Lower lobe of right lung (tissue), 2 donors: ENCODE results near the gene CTTN. TPM values are rescaled to one million over a fixed set of nuclear protein-coding genes. Genes with fewer than 3 reads are reported as not detected.
A peak's percentile ranks its signal among the peaks of the same experiment; 100 is the strongest.

Experiments
- ATAC-seq, 2 donors: fragments of 200-7000 bp; cut with Tn5 transposase; one replicate each; pipeline ENCODE4 v1.9.1; 2020 to 2022; ENCODE audit warnings: mild to moderate bottlenecking in 2 of 2, moderate library complexity in 2 of 2
- DNase-seq: peaks from one replicate; pipeline ENCODE4 v3.0.0-alpha.2; 2020
- H3K27ac ChIP-seq: fragments of 200-600 bp; one replicate; pipeline ENCODE4 v1.8.0; 2022
- H3K27me3 ChIP-seq: fragments of 200-600 bp; one replicate; pipeline ENCODE4 v1.8.0; 2022; ENCODE audit warnings: low read depth
- H3K36me3 ChIP-seq: fragments of 200-600 bp; one replicate; pipeline ENCODE4 v1.8.0; 2022; ENCODE audit warnings: mild to moderate bottlenecking
- H3K4me1 ChIP-seq: fragments of 200-600 bp; one replicate; pipeline ENCODE4 v1.8.0; 2022
- H3K4me3 ChIP-seq: fragments of 200-600 bp; one replicate; pipeline ENCODE4 v1.8.0; 2022; ENCODE audit warnings: mild to moderate bottlenecking
- H3K9me3 ChIP-seq: fragments of 200-600 bp; one replicate; pipeline ENCODE4 v1.8.0; 2022
- CTCF ChIP-seq: fragments of 200-600 bp; IDR thresholded peaks from one replicate; pipeline ENCODE4 v1.8.0; 2022; ENCODE audit warnings: antibody characterized with exemption, mild to moderate bottlenecking
- intact Hi-C: fragments of 100-400 bp; cut with DNase I; formaldehyde crosslinking; loops from one replicate; pipeline ENCODE4 v1.11.0; 2022
- total RNA-seq: library from RNA; stranded (reverse); fragmentation: NEBNext Ultra II Directional; extraction: Animal tissue kit (Norgen Biotek cat#: 25700); gene quantifications from one replicate; pipeline ENCODE4 v1.2.1, GENCODE V29; 2021
- donor health status: DM: no; HTN: yes; CAD: no; lungs with severe emphysema.

The CTTN gene
- total RNA-seq, 1 donor from 2014 or later = 145 TPM

GRCh38 chr11:70353329-70353728 lies 45.0 kb upstream of the CTTN start:
- H3K27me3 ChIP-seq = no peaks in the 10 kb centered on the region
- no peak for ATAC-seq
- no peaks in the 10 kb centered on the region for H3K9me3 ChIP-seq
- intact Hi-C loops = no loop called here
- H3K27ac ChIP-seq = no peak overlapping the region
- H3K4me1 ChIP-seq = peaks cover 4% of the 10 kb centered on the region
- peaks cover 86% of the 10 kb centered on the region for H3K36me3 ChIP-seq
- no peak overlapping the region for H3K4me3 ChIP-seq
- no peak for TF ChIP-seq CTCF
- DNase-seq = no peak

- no peak for DNase-seq
- Histone ChIP-seq H3K27me3 (no peaks in the 10 kb centered on the region), H3K36me3 (peaks cover 86% of the 10 kb centered on the region), H3K27ac (no peak overlapping the region), H3K4me1 (peaks cover 8% of the 10 kb centered on the region), H3K9me3 (no peaks in the 10 kb centered on the region), H3K4me3 (no peak overlapping the region)
- ATAC-seq = no peak
- intact Hi-C loops = no loop called here
- TF ChIP-seq CTCF = no peak
Measured at GRCh38 chr11:70353900-70354568, 44.3 kb upstream of the CTTN start.

- H3K27me3 ChIP-seq = no peaks in the 10 kb centered on the region
- TF ChIP-seq CTCF = no peak
- no peak overlapping the region for H3K4me3 ChIP-seq
- DNase-seq = no peak
- intact Hi-C loops = no loop called here
- H3K9me3 ChIP-seq = no peaks in the 10 kb centered on the region
- peaks cover 86% of the 10 kb centered on the region for H3K36me3 ChIP-seq
- no peak for ATAC-seq
- no peak overlapping the region for H3K27ac ChIP-seq
- peaks cover 8% of the 10 kb centered on the region for H3K4me1 ChIP-seq
Measured at GRCh38 chr11:70354629-70355028, 43.7 kb upstream of the CTTN start.

- Histone ChIP-seq H3K9me3 (no peaks in the 10 kb centered on the region), H3K4me1 (peaks cover 8% of the 10 kb centered on the region), H3K36me3 (peaks cover 99% of the 10 kb centered on the region), H3K27me3 (no peaks in the 10 kb centered on the region), H3K4me3 (no peak overlapping the region), H3K27ac (no peak overlapping the region)
- no peak for TF ChIP-seq CTCF
- intact Hi-C loops = no loop called here
- peak; percentile 58 for DNase-seq
- peak in 1 of 2 donors; percentile 67 for ATAC-seq
Measured at GRCh38 chr11:70358753-70359152, 39.6 kb upstream of the CTTN start.

- Histone ChIP-seq H3K4me3 (no peak overlapping the region), H3K36me3 (peaks cover 97% of the 10 kb centered on the region), H3K4me1 (peaks cover 8% of the 10 kb centered on the region), H3K27me3 (no peaks in the 10 kb centered on the region), H3K9me3 (no peaks in the 10 kb centered on the region), H3K27ac (no peak overlapping the region)
- ATAC-seq = no peak
- DNase-seq = no peak
- no peak for TF ChIP-seq CTCF
- intact Hi-C loops = no loop called here
Measured at GRCh38 chr11:70359451-70360205, 38.7 kb upstream of the CTTN start.
